HFFc6 (cell line): ENCODE measurements around the gene ANKMY1. TPM values are rescaled to one million over a fixed set of nuclear protein-coding genes. Genes with fewer than 3 reads are reported as not detected.
"Not testable (repeated sequence)": the region's sequence is repeated elsewhere in the genome, so short reads cannot be mapped to it uniquely, and the experiment has no call there.

Experiments used
- DNase-seq: peaks from one replicate; pipeline ENCODE4 v3.0.0-alpha.2; 2018
- H3K27ac Mint-ChIP-seq: 2 replicates; pipeline ENCODE4 v1.8.0; 2020; ENCODE audit warnings: mild to moderate bottlenecking, mixed read lengths
- H3K27me3 Mint-ChIP-seq: 2 replicates; pipeline ENCODE4 v1.8.0; 2021; ENCODE audit warnings: mild to moderate bottlenecking, moderate library complexity, mixed read lengths; ENCODE audit not compliant: insufficient read depth
- H3K36me3 Mint-ChIP-seq: 2 replicates; pipeline ENCODE4 v1.8.0; 2021; ENCODE audit warnings: low read depth, mixed read lengths
- H3K4me1 Mint-ChIP-seq: 2 replicates; pipeline ENCODE4 v1.8.0; 2020; ENCODE audit warnings: low read depth, mixed read lengths
- H3K4me3 Mint-ChIP-seq: 2 replicates; pipeline ENCODE4 v1.8.0; 2020; ENCODE audit warnings: mild to moderate bottlenecking, moderate library complexity, mixed read lengths
- H3K9me3 Mint-ChIP-seq: 2 replicates; pipeline ENCODE4 v1.8.0; 2020; ENCODE audit warnings: mild to moderate bottlenecking, mixed read lengths
- CTCF ChIP-seq: fragments of 200-600 bp; sonication (generic); IDR thresholded peaks from 2 replicates; pipeline ENCODE4 v1.5.0; 2021; ENCODE audit warnings: antibody characterized with exemption, mild to moderate bottlenecking
- total RNA-seq, 6 experiments: library from RNA; stranded (reverse); fragmentation: NEBNext Ultra II Directional; extraction: Animal tissue kit (Norgen Biotek cat#: 25700); gene quantifications; 2 replicates in 1 of 6; 3 replicates in 5 of 6; pipeline ENCODE4 v1.2.3, GENCODE V29; 2021

Gene ANKMY1
- total RNA-seq, 6 experiments from 2014 or later, result 4.4 to 5.6 (median 5.2) TPM

GRCh38 chr2:240494942-240495341, 62.8 kb downstream of the ANKMY1 start:
- peak; percentile 74 for TF ChIP-seq CTCF
- H3K36me3 Mint-ChIP-seq, result peaks cover 15% of the 10 kb centered on the region

GRCh38 chr2:240494194-240494793, 63.5 kb downstream of the ANKMY1 start:
- no peak for TF ChIP-seq CTCF
- Mint-ChIP-seq H3K9me3 (peaks cover 30% of the 10 kb centered on the region), H3K27ac (no peak overlapping the region), H3K27me3 (peaks cover 3% of the 10 kb centered on the region; the same call in 1 of the 2 replicates), H3K4me3 (no peak overlapping the region), H3K4me1 (no peaks in the 10 kb centered on the region), H3K36me3 (peaks cover 18% of the 10 kb centered on the region)
- no peak for DNase-seq

More at GRCh38 chr2:240494942-240495341, 62.8 kb downstream of the ANKMY1 start:
- not testable (repeated sequence) for DNase-seq, H3K27me3 Mint-ChIP-seq, H3K4me1 Mint-ChIP-seq, H3K27ac Mint-ChIP-seq, H3K4me3 Mint-ChIP-seq
- peaks cover 24% of the 10 kb centered on the region for H3K9me3 Mint-ChIP-seq

GRCh38 chr2:240491483-240491882, 66.3 kb downstream of the ANKMY1 start:
- Mint-ChIP-seq H3K4me1 (no peaks in the 10 kb centered on the region), H3K9me3 (peaks cover 40% of the 10 kb centered on the region), H3K27me3 (peaks cover 3% of the 10 kb centered on the region; the same call in 1 of the 2 replicates), H3K27ac (no peak overlapping the region), H3K36me3 (peaks cover 18% of the 10 kb centered on the region), H3K4me3 (no peak overlapping the region)
- TF ChIP-seq CTCF, result no peak
- DNase-seq, result no peak

- no peaks in the 10 kb centered on the region for H3K36me3 Mint-ChIP-seq
Measured at GRCh38 chr2:240482141-240482540, 75.6 kb downstream of the ANKMY1 start.

GRCh38 chr2:240481720-240482119, 76.1 kb downstream of the ANKMY1 start:
- DNase-seq, result no peak
- no peak overlapping the region for H3K27ac Mint-ChIP-seq
- H3K27me3 Mint-ChIP-seq, result peaks cover 10% of the 10 kb centered on the region
- no peaks in the 10 kb centered on the region for H3K36me3 Mint-ChIP-seq
- no peaks in the 10 kb centered on the region for H3K4me1 Mint-ChIP-seq
- H3K4me3 Mint-ChIP-seq, result no peak overlapping the region
- peaks cover 4% of the 10 kb centered on the region; the same call in 1 of the 2 replicates for H3K9me3 Mint-ChIP-seq
- TF ChIP-seq CTCF, result no peak

More at GRCh38 chr2:240482141-240482540, 75.6 kb downstream of the ANKMY1 start:
- H3K27me3 Mint-ChIP-seq, result peaks cover 10% of the 10 kb centered on the region
- H3K4me1 Mint-ChIP-seq, result no peaks in the 10 kb centered on the region
- peaks cover 7% of the 10 kb centered on the region; the same call in 1 of the 2 replicates for H3K9me3 Mint-ChIP-seq
- H3K27ac Mint-ChIP-seq, result no peak overlapping the region
- TF ChIP-seq CTCF, result no peak
- DNase-seq, result no peak
- H3K4me3 Mint-ChIP-seq, result no peak overlapping the region
